ENCODE measurements around the gene PRDM13. TPM values are rescaled to one million over a fixed set of nuclear protein-coding genes. Genes with fewer than 3 reads are reported as not detected.
"Not testable (repeated sequence)": the region's sequence is repeated elsewhere in the genome, so short reads cannot be mapped to it uniquely, and the experiment has no call there.

PRDM13 gene
- total RNA-seq, 1 experiment from 2014 or later = 1.3 TPM

DNA sequence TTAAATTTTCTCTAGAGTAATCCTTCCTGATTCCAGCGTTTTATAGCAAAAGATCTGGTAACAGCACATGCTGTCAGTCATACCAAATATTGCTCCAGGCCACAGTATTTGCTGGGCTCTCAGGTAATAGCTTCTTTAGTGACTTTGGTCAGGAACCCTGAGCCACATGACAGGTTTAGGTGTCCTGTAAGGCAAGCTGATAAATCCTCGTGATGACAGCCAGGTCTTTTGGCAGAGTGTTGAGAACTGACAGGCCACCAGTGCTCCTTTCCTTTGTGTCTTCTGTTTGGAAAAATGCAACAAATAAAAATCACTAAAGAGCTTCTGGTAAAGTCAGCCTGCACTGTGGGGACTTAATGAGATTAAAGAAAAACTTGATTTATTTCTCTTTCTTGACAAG, 34.6 kb downstream of the PRDM13 start:
- intact Hi-C loops (cut with micrococcal nuclease; ENCODE audit: unreplicated experiment) = no loop called here
- H3K27me3 Mint-ChIP-seq (ENCODE audit: unreplicated experiment) = peaks cover 27% of the 10 kb centered on the region
- peaks cover 10% of the 10 kb centered on the region for H3K4me1 Mint-ChIP-seq (ENCODE audit: low read depth, unreplicated experiment)
- BruUV-seq (replicated peaks) = no TSS peak
- no peaks in the 10 kb centered on the region for H3K36me3 Mint-ChIP-seq (ENCODE audit: insufficient read depth, unreplicated experiment)
- DNase-seq = no peak
- CTCF ChIA-PET = no interaction called here
- H3K4me3 Mint-ChIP-seq (ENCODE audit: low read depth, unreplicated experiment) = no peak overlapping the region
- peaks cover 5% of the 10 kb centered on the region for H3K9me3 Mint-ChIP-seq (ENCODE audit: low read depth, unreplicated experiment)
- H3K27ac Mint-ChIP-seq (ENCODE audit: unreplicated experiment) = no peak overlapping the region
- TF ChIP-seq, protein P1, sequence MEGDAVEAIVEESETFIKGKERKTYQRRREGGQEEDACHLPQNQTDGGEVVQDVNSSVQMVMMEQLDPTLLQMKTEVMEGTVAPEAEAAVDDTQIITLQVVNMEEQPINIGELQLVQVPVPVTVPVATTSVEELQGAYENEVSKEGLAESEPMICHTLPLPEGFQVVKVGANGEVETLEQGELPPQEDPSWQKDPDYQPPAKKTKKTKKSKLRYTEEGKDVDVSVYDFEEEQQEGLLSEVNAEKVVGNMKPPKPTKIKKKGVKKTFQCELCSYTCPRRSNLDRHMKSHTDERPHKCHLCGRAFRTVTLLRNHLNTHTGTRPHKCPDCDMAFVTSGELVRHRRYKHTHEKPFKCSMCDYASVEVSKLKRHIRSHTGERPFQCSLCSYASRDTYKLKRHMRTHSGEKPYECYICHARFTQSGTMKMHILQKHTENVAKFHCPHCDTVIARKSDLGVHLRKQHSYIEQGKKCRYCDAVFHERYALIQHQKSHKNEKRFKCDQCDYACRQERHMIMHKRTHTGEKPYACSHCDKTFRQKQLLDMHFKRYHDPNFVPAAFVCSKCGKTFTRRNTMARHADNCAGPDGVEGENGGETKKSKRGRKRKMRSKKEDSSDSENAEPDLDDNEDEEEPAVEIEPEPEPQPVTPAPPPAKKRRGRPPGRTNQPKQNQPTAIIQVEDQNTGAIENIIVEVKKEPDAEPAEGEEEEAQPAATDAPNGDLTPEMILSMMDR (IDR thresholded peaks at IDR 0.05; ENCODE audit: unreplicated experiment) = no peak

DNA sequence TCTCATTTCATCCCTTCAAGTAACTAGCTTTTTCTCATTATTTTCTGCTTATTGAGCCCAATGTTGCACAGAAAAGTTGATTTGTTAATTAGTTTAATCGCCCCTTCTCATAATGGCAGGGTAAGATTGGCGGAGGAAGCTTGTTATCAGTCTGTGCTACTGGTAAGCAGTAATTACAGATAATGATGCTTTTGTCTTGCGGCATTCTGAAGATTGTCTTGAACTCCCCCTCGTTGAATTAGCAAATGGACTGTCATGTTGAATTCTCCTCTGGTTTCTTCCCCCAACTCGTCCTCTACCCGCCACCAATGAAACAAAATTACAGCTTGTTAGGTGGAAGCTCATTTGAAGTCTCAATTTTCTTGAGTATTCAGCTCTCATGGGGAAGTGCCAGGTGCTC, 39.4 kb downstream of the PRDM13 start:
- Mint-ChIP-seq H3K27me3 (ENCODE audit: unreplicated experiment) (peaks cover 54% of the 10 kb centered on the region), H3K4me1 (ENCODE audit: low read depth, unreplicated experiment) (peaks cover 10% of the 10 kb centered on the region), H3K36me3 (ENCODE audit: insufficient read depth, unreplicated experiment) (no peaks in the 10 kb centered on the region), H3K9me3 (ENCODE audit: low read depth, unreplicated experiment) (no peaks in the 10 kb centered on the region), H3K4me3 (ENCODE audit: low read depth, unreplicated experiment) (no peak overlapping the region), H3K27ac (ENCODE audit: unreplicated experiment) (no peak overlapping the region)
- DNase-seq = no peak
- CTCF ChIA-PET = no interaction called here
- no TSS peak for BruUV-seq (replicated peaks)
- intact Hi-C loops (cut with micrococcal nuclease; ENCODE audit: unreplicated experiment) = no loop called here
- TF ChIP-seq, protein P1 (IDR thresholded peaks at IDR 0.05; ENCODE audit: unreplicated experiment) = no peak

GRCh38 chr6:99650091-99650571, 43.5 kb downstream of the PRDM13 start:
- H3K9me3 Mint-ChIP-seq (ENCODE audit: low read depth, unreplicated experiment); H3K4me1 Mint-ChIP-seq (ENCODE audit: low read depth, unreplicated experiment); H3K4me3 Mint-ChIP-seq (ENCODE audit: low read depth, unreplicated experiment); DNase-seq; intact Hi-C loops (cut with micrococcal nuclease; ENCODE audit: unreplicated experiment); H3K36me3 Mint-ChIP-seq (ENCODE audit: insufficient read depth, unreplicated experiment); CTCF ChIA-PET; H3K27ac Mint-ChIP-seq (ENCODE audit: unreplicated experiment); BruUV-seq (replicated peaks): not testable (repeated sequence)
- H3K27me3 Mint-ChIP-seq (ENCODE audit: unreplicated experiment) = peaks cover 45% of the 10 kb centered on the region

DNA sequence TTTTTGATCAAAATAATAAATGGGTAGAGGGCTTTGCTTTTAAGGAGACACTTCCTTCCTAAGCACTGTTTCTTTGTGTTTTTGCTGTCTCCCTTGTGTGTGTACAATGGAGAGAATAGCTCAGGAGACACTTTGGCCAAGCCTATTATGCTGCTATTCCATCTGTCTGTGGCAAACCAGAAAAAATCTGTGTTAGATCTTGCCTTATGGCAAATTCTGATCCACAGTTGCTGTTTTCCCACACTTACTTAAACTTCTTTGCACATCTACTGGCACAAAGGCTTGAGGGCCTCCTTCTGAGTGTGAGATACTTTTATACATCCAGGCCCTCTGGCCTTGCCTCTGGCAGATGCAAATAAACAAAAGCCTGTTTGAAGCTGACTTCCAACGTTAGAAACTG, 53.6 kb downstream of the PRDM13 start:
- CTCF ChIA-PET = no interaction called here
- H3K27ac Mint-ChIP-seq (ENCODE audit: unreplicated experiment) = no peak overlapping the region
- no peaks in the 10 kb centered on the region for H3K4me1 Mint-ChIP-seq (ENCODE audit: low read depth, unreplicated experiment)
- no peak overlapping the region for H3K4me3 Mint-ChIP-seq (ENCODE audit: low read depth, unreplicated experiment)
- H3K27me3 Mint-ChIP-seq (ENCODE audit: unreplicated experiment) = peaks cover 36% of the 10 kb centered on the region
- TF ChIP-seq, protein P1 (IDR thresholded peaks at IDR 0.05; ENCODE audit: unreplicated experiment) = no peak
- no TSS peak for BruUV-seq (replicated peaks)
- no peaks in the 10 kb centered on the region for H3K36me3 Mint-ChIP-seq (ENCODE audit: insufficient read depth, unreplicated experiment)
- no peak for DNase-seq
- H3K9me3 Mint-ChIP-seq (ENCODE audit: low read depth, unreplicated experiment) = peaks cover under 1% of the 10 kb centered on the region
- intact Hi-C loops (cut with micrococcal nuclease; ENCODE audit: unreplicated experiment) = no loop called here

GRCh38 chr6:99661870-99662269, 55.2 kb downstream of the PRDM13 start:
- intact Hi-C loops (cut with micrococcal nuclease; ENCODE audit: unreplicated experiment) = no loop called here
- H3K27me3 Mint-ChIP-seq (ENCODE audit: unreplicated experiment) = peaks cover 19% of the 10 kb centered on the region

More at GRCh38 chr6:99661870-99662269, 55.2 kb downstream of the PRDM13 start:
- no peaks in the 10 kb centered on the region for H3K36me3 Mint-ChIP-seq (ENCODE audit: insufficient read depth, unreplicated experiment)
- no peak for DNase-seq
- no peak overlapping the region for H3K4me3 Mint-ChIP-seq (ENCODE audit: low read depth, unreplicated experiment)
- TF ChIP-seq, protein P1 (IDR thresholded peaks at IDR 0.05; ENCODE audit: unreplicated experiment) = no peak
- no peak overlapping the region for H3K27ac Mint-ChIP-seq (ENCODE audit: unreplicated experiment)
- CTCF ChIA-PET = no interaction called here
- H3K9me3 Mint-ChIP-seq (ENCODE audit: low read depth, unreplicated experiment) = no peaks in the 10 kb centered on the region
- H3K4me1 Mint-ChIP-seq (ENCODE audit: low read depth, unreplicated experiment) = no peaks in the 10 kb centered on the region
- no TSS peak for BruUV-seq (replicated peaks)
